Hepatocyte (in vitro differentiated cells): ENCODE measurements around the gene CD22.

Experiments
- EZH2 ChIP-seq: fragments of 200-600 bp; sonication (generic); IDR thresholded peaks from 2 replicates; pipeline ENCODE4 v1.6.1; 2016; ENCODE audit warnings: antibody characterized with exemption, mild to moderate bottlenecking, borderline replicate concordance
- EZH2phosphoT487 ChIP-seq: fragments of 200-600 bp; sonication (generic); IDR thresholded peaks from one replicate; pipeline ENCODE4 v1.6.1; 2018; ENCODE audit warnings: antibody characterized with exemption, mild to moderate bottlenecking, low read depth, moderate library complexity; ENCODE audit not compliant: unreplicated experiment, severe bottlenecking
- TF ChIP-seq, protein P1 (sequence below): fragments of 200-600 bp; sonication (generic); IDR thresholded peaks from 2 replicates; pipeline ENCODE4 v1.5.1; 2016; ENCODE audit warnings: antibody characterized with exemption, mild to moderate bottlenecking; ENCODE audit not compliant: poor library complexity

DNA sequence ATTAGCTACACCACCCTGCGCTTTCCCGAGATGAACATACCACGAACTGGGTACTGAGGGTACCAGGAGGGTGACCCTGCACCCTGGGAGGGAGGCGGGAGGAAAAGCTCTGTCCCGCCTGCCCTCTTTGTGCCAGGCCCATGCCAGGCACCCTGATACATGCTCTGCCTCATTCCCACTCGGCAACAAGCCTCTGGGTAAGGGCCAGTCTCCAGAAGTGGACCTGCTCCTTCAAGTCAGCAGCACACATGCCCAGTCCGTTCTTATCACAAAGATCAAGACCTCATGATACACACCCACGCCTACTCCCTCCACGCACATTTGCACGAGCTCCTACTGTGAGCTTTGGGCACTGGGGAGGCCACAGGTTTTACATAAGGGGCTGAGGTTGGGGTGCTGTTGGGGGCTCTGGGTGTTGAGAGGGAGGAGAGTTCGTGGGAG, 16.7 kb downstream of the CD22 start:
- TF ChIP-seq, protein P1, sequence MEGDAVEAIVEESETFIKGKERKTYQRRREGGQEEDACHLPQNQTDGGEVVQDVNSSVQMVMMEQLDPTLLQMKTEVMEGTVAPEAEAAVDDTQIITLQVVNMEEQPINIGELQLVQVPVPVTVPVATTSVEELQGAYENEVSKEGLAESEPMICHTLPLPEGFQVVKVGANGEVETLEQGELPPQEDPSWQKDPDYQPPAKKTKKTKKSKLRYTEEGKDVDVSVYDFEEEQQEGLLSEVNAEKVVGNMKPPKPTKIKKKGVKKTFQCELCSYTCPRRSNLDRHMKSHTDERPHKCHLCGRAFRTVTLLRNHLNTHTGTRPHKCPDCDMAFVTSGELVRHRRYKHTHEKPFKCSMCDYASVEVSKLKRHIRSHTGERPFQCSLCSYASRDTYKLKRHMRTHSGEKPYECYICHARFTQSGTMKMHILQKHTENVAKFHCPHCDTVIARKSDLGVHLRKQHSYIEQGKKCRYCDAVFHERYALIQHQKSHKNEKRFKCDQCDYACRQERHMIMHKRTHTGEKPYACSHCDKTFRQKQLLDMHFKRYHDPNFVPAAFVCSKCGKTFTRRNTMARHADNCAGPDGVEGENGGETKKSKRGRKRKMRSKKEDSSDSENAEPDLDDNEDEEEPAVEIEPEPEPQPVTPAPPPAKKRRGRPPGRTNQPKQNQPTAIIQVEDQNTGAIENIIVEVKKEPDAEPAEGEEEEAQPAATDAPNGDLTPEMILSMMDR, result no peak
- TF ChIP-seq EZH2 (no peak), EZH2phosphoT487 (no peak)
